ENCODE results near the gene ABCA5.

ABCA5 gene

GRCh38 chr17:69222707-69223258, 104.2 kb downstream of the ABCA5 start:
- H3K9ac ChIP-seq = no peak overlapping the region
- H2AFZ ChIP-seq (ENCODE audit: low read depth) = no peak overlapping the region
- no peak overlapping the region for H3K4me2 ChIP-seq
- TF ChIP-seq CTCF (conservative IDR thresholded peaks at IDR 0.05; ENCODE audit: low read depth, low read length) = no peak
- H3K79me2 ChIP-seq (ENCODE audit: insufficient read depth, low read depth) = no peaks in the 10 kb centered on the region
- H3K4me1 ChIP-seq (ENCODE audit: low read depth, poor library complexity, severe bottlenecking) = no peaks in the 10 kb centered on the region
- no peaks in the 10 kb centered on the region for H3K36me3 ChIP-seq (ENCODE audit: insufficient read depth)
- H3K27me3 ChIP-seq (ENCODE audit: insufficient read depth, low read depth) = no peaks in the 10 kb centered on the region
- H3K4me3 ChIP-seq (IDR thresholded peaks at IDR 0.05; ENCODE audit: insufficient read depth, low read depth, low read length) = no peak overlapping the region
- no peaks in the 10 kb centered on the region for H4K20me1 ChIP-seq (ENCODE audit: insufficient read depth)
- no peak overlapping the region for H3K27ac ChIP-seq

GRCh38 chr17:69220098-69220497, 106.8 kb downstream of the ABCA5 start:
- no peaks in the 10 kb centered on the region for H3K36me3 ChIP-seq (ENCODE audit: insufficient read depth)
- no peak overlapping the region for H3K9ac ChIP-seq
- H3K27me3 ChIP-seq (ENCODE audit: insufficient read depth, low read depth) = no peaks in the 10 kb centered on the region
- H3K4me1 ChIP-seq (ENCODE audit: low read depth, poor library complexity, severe bottlenecking) = no peaks in the 10 kb centered on the region
- H4K20me1 ChIP-seq (ENCODE audit: insufficient read depth) = no peaks in the 10 kb centered on the region
- H3K4me2 ChIP-seq = no peak overlapping the region
- H3K27ac ChIP-seq = no peak overlapping the region
- H3K79me2 ChIP-seq (ENCODE audit: insufficient read depth, low read depth) = no peaks in the 10 kb centered on the region
- H2AFZ ChIP-seq (ENCODE audit: low read depth) = no peak overlapping the region
- no peak overlapping the region for H3K4me3 ChIP-seq (IDR thresholded peaks at IDR 0.05; ENCODE audit: insufficient read depth, low read depth, low read length)
- no peak for TF ChIP-seq CTCF (conservative IDR thresholded peaks at IDR 0.05; ENCODE audit: low read depth, low read length)

GRCh38 chr17:69218986-69219385, 107.9 kb downstream of the ABCA5 start:
- H3K27ac ChIP-seq = no peak overlapping the region
- no peaks in the 10 kb centered on the region for H4K20me1 ChIP-seq (ENCODE audit: insufficient read depth)
- H3K36me3 ChIP-seq (ENCODE audit: insufficient read depth) = no peaks in the 10 kb centered on the region
- H3K79me2 ChIP-seq (ENCODE audit: insufficient read depth, low read depth) = no peaks in the 10 kb centered on the region
- H3K27me3 ChIP-seq (ENCODE audit: insufficient read depth, low read depth) = no peaks in the 10 kb centered on the region
- no peak overlapping the region for H3K4me3 ChIP-seq (IDR thresholded peaks at IDR 0.05; ENCODE audit: insufficient read depth, low read depth, low read length)
- H2AFZ ChIP-seq (ENCODE audit: low read depth) = no peak overlapping the region
- no peak overlapping the region for H3K9ac ChIP-seq
- H3K4me1 ChIP-seq (ENCODE audit: low read depth, poor library complexity, severe bottlenecking) = no peaks in the 10 kb centered on the region
- no peak overlapping the region for H3K4me2 ChIP-seq
- no peak for TF ChIP-seq CTCF (conservative IDR thresholded peaks at IDR 0.05; ENCODE audit: low read depth, low read length)

GRCh38 chr17:69213059-69213813, 113.7 kb downstream of the ABCA5 start:
- Histone ChIP-seq H3K9ac (no peak overlapping the region), H4K20me1 (ENCODE audit: insufficient read depth) (no peaks in the 10 kb centered on the region), H3K27me3 (ENCODE audit: insufficient read depth, low read depth) (no peaks in the 10 kb centered on the region), H3K27ac (no peak overlapping the region), H3K4me3 (IDR thresholded peaks at IDR 0.05; ENCODE audit: insufficient read depth, low read depth, low read length) (no peak overlapping the region), H2AFZ (ENCODE audit: low read depth) (no peak overlapping the region), H3K79me2 (ENCODE audit: insufficient read depth, low read depth) (no peaks in the 10 kb centered on the region), H3K36me3 (ENCODE audit: insufficient read depth) (no peaks in the 10 kb centered on the region), H3K4me2 (no peak overlapping the region), H3K4me1 (ENCODE audit: low read depth, poor library complexity, severe bottlenecking) (no peaks in the 10 kb centered on the region)
- no peak for TF ChIP-seq CTCF (conservative IDR thresholded peaks at IDR 0.05; ENCODE audit: low read depth, low read length)

Data from KMS-11 (cell line).